GM19438 (cell line): ENCODE data around the gene TACC3.

Source experiments
- ATAC-seq: cut with Tn5 transposase; IDR thresholded peaks from one replicate; pipeline ENCODE4 v1.9.1; 2021; ENCODE audit warnings: low read depth; ENCODE audit not compliant: unreplicated experiment

The TACC3 gene

DNA sequence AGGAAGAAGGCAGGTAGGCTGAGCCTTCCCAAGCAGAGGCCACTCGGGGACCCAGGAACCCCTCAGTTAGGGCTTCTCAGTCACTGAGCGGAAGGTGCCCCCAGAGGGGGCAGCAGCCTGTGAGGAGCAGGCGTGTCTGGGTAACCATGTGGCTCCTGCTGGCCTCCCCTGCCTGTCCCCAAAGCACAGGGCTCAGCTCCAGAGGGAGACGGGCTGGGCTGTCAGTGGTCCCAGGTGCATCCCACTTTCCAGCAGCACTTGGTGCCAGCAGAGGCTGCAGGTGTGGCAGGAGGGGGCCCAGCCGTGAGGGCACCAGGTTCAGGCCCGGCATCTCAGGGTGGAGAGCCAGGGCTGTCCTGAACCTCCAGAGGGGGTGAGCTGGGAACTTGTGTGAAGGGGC, 22.7 kb downstream of the TACC3 start:
- ATAC-seq = no peak

DNA sequence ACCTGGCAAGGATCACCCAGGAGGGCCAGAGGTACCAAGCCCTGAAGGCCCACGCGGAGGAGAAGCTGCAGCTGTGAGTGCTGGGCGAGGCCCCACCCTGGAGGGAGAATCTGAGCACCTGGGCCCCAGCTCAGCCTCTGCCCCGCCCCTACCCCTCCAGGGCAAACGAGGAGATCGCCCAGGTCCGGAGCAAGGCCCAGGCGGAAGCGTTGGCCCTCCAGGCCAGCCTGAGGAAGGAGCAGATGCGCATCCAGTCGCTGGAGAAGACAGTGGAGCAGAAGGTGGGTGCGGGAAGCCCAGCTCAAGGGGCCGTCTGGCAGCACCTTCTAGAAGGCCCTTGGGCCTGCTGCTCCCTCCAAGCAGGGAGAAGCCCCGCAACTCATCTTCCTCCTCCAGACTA, 23.2 kb downstream of the TACC3 start:
- no peak for ATAC-seq

DNA sequence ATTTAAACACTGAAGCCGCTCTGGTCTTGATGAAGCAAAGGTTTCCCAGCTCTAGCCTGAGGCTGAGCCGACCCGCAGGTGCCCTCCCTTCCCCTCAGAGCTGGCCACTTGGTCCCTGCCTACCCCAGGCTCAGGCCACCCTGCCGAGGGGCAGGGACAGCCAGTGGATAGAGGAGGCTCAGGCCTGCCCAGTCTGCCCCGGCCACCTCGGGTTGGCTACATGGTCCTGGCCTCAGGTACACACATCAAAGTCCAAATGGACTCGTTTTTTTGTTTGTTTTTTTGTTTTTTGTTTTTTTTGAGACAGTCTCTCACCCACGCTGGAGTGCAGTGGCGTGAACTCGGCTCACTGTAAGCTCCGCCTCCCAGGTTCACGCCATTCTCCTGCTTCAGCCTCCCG, 23.8 kb downstream of the TACC3 start:
- no peak for ATAC-seq

DNA sequence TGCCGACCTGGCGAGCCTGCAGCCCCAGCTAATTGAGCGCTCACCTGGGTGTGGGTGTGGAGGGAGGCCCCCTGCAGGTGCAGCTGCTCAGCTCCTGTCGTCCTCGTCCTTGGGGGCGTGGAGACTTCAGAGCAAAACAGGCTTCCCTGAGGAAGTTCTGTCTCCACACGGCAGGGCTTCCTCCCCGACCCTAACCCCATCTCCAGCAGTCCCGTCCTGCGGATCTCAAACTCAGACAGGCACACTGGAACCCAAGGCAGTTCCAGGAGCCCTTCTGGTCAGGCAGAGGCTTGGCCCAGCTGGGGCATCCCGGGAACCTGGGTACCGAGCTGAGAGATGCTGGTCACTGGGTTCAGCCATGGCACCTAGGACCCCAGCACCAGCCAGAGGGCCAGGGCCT, 24.4 kb downstream of the TACC3 start:
- ATAC-seq = no peak

DNA sequence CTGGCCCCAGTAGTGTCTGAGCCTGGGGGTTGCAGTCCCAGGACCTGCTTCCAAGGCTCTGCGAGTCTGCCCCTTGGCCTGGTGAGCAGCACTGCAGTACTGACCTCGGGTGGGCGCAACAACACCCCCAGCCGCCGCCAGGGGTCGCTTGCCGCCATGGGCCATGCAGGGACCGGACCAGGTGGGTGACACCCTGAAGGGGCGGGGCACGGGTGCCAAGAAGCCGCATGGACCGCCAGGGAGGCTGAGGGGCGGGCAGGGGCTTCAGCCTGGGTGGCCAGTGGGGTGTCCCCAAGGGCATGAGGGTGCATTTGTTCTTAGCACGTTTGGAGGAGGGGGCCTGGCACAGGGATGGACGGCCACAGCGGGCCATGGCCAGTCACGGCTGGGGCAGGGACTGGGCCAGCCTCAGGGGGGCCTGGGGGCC, 25.0 kb downstream of the TACC3 start:
- no peak for ATAC-seq

DNA sequence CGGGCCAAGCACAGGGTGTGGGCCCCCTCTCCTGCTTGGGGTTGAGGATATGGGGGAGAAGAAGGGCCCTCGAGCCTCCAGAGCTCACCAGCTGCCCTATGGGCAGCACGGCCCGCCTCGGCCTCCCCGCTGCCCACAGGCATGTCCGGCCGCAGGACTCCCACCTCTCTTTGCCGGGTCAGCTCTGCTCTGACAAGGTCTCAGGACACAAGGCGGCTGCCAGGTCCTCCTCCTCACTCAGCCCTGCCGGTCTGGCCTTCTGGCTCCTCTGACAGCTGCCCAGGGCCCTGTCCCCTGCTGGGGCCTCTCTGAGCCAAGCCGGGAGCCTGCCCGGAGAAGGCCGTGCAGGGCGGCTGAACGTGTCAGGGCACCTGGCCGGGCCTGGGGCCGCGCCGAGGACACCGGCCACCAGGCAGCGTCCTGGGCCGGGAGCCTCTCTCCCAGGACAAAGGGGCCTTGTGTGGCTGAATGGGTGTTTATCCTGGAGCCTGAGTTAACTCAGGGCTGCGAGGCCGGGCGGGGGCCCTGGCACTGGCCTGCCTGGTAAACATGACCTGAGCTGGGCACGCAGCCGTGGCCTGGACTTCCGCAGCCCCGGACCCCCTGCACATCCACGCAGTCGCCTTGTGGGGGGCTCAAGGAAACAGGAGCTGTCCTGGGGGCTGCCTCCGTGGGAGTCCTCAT, 25.7 kb downstream of the TACC3 start:
- ATAC-seq = no peak

DNA sequence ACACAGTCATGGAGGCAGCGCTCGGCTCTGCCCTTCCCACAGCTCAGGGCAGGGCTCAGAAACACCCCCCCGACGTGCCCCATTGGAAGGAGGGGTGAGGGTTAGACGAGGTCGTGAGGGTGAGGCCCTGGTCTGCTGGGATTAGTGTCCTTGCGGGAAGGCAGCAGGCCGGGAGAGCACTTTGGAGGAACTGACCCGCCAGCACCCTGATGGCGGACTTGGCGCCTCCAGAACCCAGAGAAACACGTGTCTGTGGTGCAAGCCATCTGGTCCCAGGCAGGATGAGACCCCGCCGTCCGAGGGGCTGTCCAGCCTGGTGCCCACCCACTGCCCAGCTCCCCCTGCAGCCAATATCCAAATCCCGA, 26.3 kb downstream of the TACC3 start:
- ATAC-seq = no peak

DNA sequence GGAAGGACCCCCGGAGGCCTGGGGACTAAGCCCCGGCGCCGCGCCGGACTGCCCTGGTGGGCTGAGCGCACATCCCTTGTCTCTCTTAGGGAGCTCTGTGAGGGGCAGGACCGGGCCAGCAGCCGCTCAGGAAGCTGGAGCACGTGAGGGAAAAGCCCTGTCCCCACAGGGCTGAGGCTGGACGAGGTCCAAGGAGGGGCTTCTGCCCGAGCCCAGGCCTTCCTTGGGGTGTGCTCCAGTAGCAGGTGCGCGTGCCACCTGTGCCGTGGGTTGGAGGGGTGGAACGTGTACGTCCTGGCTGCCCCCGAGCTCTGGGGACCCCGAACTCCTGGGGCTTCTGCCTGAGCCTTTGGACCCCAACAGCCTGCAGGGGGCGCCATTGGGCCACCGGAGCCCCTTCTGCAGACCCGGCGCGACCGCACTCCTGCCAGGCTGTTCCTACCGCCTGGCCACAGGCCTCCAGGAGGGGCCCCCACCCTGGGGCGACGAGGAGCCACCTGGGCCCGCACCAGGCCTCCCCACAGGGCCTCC, 27.2 kb downstream of the TACC3 start:
- ATAC-seq = no peak

DNA sequence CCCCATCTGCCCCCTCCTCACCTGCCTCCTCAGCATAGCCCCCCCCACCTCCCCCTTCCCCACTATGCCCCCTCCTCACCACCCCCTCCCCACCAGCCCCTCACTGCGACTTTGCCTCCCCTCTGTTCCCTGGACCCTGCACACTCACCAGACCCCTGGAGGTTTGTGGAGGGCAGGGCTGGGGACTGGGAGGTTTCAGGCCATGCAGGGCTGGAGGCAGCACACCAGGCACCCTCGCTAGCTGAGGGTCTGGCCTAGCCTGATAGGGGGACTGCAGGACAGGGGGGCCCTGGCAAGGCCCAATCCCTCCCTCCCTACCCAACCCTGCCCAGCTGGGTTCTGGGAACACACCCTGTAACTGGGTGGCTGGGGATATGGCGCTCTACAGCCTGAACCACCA, 28.0 kb downstream of the TACC3 start:
- no peak for ATAC-seq

DNA sequence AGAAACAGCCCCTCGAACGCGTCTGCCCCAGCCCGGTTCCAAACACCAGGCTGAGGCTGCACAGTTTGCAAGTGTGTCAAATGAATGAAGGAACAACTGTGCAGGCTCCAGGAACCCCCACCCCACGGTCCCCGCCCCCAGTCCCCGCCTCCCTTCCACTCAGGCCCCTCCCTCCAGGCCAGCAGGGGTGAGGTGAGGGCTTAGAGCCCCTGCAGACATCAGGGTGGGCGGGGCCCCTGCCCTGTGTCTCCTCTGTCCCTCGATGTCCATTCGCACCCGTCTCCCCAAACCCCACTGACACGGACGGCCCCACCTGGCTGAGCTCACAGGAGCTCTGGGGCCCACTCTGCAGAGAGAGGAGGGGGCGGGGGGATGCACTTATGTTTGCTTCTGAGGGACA, 28.5 kb downstream of the TACC3 start:
- ATAC-seq = no peak

DNA sequence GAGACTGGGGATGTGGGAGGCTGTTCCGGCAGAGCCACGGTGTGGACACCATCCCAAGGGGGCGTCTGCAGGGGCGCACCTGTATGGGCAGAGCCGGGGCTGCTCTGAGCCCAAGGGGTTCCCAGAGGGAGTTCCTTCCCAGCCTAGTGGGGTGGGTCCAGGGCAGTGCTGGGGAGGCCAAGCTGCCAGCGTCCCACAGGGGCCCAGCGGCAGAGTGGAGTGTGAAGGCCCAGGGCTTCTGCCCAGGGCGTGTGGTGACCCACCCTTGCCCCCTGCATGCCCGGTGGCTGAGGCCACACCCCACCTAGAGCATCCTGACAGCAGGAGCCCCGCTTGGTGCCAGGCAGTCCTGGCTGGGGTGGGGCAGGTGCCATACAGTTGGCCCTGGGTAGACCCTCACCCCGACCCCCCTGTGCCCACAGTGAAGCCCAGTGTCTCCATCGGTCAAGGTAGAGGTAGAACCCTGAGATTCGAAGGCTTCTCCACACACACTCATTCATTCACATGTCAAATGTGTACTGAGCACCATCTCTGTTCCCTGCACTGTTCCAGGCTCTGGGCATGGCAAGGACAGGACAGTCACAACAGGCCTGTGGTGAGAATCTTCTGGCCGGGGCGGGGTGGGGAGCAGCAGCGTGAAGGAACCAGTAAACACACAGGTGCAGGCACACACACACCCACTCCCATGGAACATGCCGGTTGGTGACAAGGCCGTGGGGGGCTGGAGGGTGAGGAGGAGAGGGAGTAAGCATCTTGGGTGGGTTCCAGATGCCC, 29.2 kb downstream of the TACC3 start:
- no peak for ATAC-seq

DNA sequence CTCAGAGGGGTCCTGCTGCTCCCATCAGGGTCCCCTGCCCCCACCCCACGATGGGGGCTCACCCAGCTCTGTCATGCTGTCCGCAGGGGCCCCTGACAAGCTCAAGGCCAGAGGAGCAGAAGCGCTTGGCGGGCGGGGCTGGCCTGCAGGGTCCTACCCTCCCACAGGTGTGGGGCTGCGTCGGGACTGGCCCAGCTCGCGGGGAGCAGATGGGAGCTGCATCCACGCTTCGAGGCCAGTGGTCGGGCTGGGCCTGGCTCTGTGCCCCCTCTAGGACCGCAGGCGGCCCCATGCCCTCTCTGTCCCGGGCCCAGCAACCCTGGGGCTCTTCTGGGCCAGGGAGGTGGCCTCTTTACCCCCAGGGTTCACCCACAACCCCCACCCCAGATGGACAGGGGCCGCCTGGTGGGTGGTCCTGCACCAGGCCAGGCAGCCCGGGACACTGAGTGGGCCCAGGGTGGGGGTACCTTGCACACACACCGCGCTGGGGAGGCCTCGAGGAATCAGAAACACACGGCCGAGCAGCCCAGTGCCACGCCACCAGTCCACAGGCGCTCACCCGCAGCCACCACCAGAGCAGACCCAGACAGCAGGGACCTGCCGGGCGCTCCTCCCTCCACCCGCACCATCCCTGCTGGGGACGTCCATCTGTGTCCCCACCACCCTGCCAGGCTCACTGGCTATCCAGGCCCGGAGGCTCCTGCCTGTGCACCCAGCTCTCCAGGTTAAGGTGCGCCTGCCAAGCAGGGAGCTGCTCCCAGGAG, 30.0 kb downstream of the TACC3 start:
- no peak for ATAC-seq

DNA sequence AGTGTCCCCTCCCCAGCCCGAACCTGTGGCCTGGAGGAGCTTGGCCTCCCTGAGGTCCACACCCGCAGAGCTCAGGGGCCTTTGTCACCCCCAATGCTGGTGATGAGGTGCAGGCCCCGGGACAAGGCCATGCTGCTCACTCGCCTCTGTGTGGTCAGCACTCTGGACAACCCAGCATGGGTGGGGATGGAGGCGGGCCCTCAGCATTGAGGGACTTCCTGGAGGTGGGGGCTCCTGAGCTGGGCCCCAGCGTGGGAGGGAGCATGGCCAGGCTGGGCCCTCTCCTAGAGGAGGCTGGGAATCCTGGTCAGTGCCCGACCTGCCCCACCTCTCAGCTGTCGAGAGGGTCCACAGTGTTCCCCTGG, 30.6 kb downstream of the TACC3 start:
- ATAC-seq = no peak

DNA sequence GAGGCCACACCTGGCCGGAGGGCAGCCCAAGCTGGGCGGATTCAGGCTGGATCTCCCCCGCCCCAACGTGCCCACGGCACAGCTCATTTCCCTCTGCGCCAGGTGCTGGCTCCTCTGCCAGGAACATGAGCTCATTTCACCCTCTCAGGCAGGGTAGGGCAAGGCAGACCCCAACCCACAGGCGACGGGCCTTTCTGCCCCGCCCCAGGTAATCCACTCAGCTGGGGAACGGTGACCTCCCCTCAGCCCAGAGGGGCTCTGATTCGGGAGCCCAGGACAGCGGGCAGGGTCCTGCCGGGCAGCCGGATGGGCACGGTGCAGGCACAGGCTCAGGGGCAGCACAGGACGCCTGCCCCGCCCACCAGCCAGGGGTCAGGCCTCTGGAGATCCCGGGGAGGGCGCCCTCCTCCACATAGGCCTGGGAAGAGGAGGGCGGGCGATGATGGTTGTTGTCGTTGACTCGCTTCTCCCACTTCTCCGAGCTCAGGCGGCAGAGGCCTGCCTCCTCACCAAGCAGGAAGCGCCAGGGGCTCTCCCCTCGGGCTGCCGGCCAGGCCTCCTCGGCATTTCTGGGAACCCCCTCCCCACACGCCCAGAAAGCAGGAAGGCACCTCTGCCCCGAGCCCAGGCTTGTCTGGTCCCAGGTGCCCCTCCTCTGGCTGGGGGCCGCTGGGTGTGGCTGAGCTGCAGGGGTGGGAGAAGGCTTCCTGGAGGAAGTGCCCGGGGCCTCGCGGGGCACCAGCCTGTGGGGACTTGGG, 31.1 kb downstream of the TACC3 start:
- ATAC-seq = no peak

DNA sequence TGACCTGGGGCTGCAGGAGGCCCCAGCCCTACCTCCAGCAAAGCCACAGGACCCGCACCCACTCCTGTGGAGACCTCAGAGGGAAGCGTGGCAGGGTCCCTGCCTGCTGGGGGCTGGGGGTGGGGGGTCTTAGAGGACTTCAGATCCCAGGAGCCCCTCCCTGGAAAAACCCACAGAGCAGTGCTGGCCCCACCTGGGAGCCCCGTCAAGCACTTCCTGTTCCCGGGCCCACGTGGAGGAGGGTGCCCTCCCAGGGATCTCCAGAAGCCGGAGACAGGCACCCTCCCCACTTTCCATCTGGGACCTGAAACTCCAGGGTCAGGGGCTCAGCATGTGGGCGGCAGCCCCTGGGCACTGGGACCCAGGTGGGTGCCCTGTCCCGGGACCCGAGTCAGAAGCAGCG, 32.0 kb downstream of the TACC3 start:
- ATAC-seq = no peak

DNA sequence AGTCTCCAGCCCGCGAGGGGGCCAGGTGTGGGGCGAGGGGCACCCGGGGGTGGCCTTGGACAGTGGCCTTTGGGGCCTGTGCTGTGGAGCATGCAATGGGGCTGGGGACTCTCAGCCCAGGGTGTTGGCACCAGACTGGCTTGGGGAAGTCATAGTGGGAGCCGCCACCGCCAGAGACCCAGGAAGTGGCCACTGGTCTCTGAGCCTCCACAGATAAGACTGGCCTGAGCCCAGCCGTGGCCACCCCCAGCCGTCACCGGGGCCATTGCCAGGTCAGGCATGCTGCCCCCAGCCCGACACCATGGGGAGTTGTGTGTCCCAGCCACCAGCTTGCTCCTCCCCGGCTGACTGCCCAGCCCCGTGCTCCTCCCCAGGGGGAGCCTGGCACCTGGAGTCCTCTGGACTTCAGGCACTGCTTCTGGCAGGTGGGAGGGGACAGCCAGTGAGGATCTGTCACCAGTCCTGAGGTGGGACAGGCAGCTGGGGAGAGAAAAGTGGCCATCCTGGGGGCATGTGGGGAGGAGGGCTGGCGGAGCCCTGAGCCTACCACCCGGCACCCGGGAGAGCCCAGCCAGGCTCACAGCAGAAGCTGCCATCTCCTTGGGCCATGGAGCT, 32.5 kb downstream of the TACC3 start:
- no peak for ATAC-seq

DNA sequence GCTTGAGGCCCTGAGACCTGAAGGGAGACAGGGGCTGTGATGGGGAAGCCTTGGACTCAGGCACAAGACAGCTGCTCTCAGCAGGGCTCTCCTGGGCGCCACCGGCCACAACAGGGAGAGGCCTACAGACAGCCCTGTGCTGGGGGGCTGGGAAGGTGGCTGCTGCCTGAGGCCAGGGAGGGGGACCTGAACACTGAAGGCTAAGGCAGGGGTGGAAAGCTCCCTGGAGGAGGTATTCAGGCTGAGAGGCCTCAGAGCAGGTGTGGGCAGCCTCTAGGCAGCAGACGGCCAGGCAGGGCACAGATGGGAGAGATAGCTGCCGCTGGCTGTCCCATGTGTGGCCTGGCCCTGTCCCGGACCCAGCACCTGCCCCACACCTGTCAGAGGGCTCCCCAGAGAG, 33.0 kb downstream of the TACC3 start:
- no peak for ATAC-seq

DNA sequence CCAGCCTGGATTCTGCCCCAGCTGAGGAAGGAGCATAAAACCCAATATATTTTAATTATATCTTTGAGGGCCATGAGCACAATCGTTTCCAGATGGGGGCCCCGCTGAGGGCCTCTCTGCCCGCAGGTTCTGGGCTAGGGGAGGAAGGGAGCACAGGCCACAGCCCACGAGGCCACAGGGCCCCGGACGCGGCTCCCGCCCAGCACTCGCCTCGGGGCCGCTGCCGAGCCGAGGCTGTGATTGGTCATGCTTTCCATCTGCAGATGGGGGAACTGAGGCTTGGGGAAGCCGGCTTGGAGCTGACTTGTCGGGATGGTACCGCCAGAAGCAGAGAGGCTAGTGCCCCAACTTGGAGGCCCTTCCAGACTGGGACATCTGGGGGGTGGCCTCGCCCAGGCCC, 34.0 kb downstream of the TACC3 start:
- no peak for ATAC-seq

DNA sequence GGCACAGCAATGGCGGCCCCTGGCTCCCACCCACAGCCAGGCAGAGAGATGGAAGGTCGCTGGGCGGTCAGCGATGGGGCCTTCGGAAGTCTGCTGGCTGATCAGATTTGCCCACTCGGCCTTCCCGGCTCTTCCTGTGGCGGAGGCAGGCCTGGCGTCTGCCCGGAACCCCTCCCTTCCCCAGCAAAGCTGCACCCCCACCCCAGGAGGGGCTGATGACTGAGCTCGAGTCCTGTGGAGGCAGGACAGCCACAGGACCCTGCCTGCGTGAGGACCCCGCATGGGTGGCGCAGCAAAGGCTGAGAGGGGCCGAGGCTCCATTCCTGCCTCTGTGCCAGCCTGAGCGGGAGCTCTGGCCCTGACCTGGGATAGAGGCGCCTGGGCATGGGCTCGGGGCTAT, 34.8 kb downstream of the TACC3 start:
- no peak for ATAC-seq
